Measurements from ENCODE around the gene CRACR2A. TPM values are rescaled to one million over a fixed set of nuclear protein-coding genes. Genes with fewer than 3 reads are reported as not detected.

Gene CRACR2A
- total RNA-seq, 1 experiment from 2014 or later, result not detected

DNA sequence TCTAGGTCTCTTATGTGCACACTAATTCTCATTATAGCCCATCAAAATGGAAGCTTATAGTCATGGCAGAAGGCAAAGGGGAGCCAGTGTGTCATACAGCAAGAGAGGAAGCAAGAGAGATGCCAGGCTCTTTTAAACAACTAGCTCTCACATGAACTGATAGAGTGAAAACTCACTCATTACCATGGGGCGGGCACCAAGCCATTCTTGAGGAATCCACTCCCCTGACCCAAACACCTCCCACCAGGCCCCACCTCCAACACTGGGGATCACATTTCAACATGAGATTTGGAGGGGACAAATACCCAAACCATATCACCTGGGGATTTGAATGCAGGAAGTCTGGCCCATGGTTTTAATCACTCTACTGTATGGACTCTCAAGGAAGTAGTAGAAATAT lies 36.9 kb upstream of the CRACR2A start:
- DNase-seq (ENCODE audit: unreplicated experiment), result no peak
- Mint-ChIP-seq H3K4me1 (ENCODE audit: insufficient read depth, unreplicated experiment) (no peaks in the 10 kb centered on the region), H3K27me3 (ENCODE audit: insufficient read depth, unreplicated experiment) (no peaks in the 10 kb centered on the region), H3K36me3 (ENCODE audit: insufficient read depth, unreplicated experiment) (no peaks in the 10 kb centered on the region), H3K9me3 (ENCODE audit: unreplicated experiment) (no peaks in the 10 kb centered on the region), H3K27ac (ENCODE audit: low read depth, unreplicated experiment) (no peak overlapping the region), H3K4me3 (ENCODE audit: unreplicated experiment) (no peak overlapping the region)
- no TSS peak for BruUV-seq (replicated peaks)
- TF ChIP-seq, protein P1, sequence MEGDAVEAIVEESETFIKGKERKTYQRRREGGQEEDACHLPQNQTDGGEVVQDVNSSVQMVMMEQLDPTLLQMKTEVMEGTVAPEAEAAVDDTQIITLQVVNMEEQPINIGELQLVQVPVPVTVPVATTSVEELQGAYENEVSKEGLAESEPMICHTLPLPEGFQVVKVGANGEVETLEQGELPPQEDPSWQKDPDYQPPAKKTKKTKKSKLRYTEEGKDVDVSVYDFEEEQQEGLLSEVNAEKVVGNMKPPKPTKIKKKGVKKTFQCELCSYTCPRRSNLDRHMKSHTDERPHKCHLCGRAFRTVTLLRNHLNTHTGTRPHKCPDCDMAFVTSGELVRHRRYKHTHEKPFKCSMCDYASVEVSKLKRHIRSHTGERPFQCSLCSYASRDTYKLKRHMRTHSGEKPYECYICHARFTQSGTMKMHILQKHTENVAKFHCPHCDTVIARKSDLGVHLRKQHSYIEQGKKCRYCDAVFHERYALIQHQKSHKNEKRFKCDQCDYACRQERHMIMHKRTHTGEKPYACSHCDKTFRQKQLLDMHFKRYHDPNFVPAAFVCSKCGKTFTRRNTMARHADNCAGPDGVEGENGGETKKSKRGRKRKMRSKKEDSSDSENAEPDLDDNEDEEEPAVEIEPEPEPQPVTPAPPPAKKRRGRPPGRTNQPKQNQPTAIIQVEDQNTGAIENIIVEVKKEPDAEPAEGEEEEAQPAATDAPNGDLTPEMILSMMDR (IDR thresholded peaks at IDR 0.05; ENCODE audit: unreplicated experiment), result no peak
- intact Hi-C loops (cut with micrococcal nuclease), result no loop called here
- POLR2A ChIA-PET, result no interaction called here
- CTCF ChIA-PET, result interaction anchor here (0.5 to 4.5 kb wide), 6 partner anchors 13 to 1059 kb away, joined by 3 to 25 read pairs (median 10); no protein-coding TSS in a partner anchor

DNA sequence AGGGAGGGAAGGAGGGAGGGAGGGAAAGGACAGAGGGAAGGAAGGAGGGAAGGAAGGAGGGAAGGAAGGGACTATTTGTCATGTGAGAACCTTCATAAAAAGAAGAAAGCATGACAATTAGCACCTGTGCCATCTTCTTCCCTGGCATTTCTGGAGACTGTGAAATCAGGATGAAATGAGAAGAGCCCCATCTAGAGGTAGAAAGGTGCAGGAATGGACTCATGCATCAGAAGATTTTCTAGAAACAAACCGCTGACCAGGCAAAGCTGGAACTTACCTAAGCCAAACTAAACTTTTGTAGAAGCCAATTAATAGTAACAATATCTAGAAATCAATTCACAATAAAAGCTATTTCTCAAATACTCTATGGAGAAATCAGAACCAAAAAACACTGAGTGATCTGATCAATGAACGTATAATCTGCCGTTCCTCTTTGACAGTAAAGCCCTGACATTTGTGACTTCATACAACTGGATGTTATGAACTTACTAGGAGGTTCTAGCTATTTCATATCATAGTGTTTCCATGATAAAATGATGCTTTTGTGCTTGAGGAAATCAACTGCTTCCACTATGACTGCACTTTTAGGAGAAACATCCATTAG lies 24.4 kb upstream of the CRACR2A start:
- ChIA-PET CTCF (interaction anchor here (0.5 to 9.8 kb wide), 32 partner anchors 10 to 657 kb away, joined by 3 to 188 read pairs (median 4); no protein-coding TSS in a partner anchor), POLR2A (interaction anchor here (1.1 kb wide), 1 partner anchor 478 kb away, joined by 7 read pairs; no protein-coding TSS in a partner anchor)
- BruUV-seq (replicated peaks), result no TSS peak
- TF ChIP-seq, protein P1 (IDR thresholded peaks at IDR 0.05; ENCODE audit: unreplicated experiment), result peak; percentile 64
- no peak overlapping the region for H3K27ac Mint-ChIP-seq (ENCODE audit: low read depth, unreplicated experiment)
- intact Hi-C loops (cut with micrococcal nuclease), result loop anchor here (1.0 to 10.0 kb wide), 7 partner anchors 27 to 703 kb away; partner anchors contain the start of gene TSPAN9
- peak; percentile 58 for DNase-seq (ENCODE audit: unreplicated experiment)
- no peaks in the 10 kb centered on the region for H3K27me3 Mint-ChIP-seq (ENCODE audit: insufficient read depth, unreplicated experiment)
- H3K4me3 Mint-ChIP-seq (ENCODE audit: unreplicated experiment), result no peak overlapping the region
- no peaks in the 10 kb centered on the region for H3K4me1 Mint-ChIP-seq (ENCODE audit: insufficient read depth, unreplicated experiment)
- peaks cover 7% of the 10 kb centered on the region for H3K9me3 Mint-ChIP-seq (ENCODE audit: unreplicated experiment)
- no peaks in the 10 kb centered on the region for H3K36me3 Mint-ChIP-seq (ENCODE audit: insufficient read depth, unreplicated experiment)

- no peaks in the 10 kb centered on the region for H3K36me3 Mint-ChIP-seq (ENCODE audit: insufficient read depth, unreplicated experiment)
- intact Hi-C loops (cut with micrococcal nuclease), result loop anchor here (2.0 to 10.0 kb wide), 3 partner anchors 121 to 701 kb away; partner anchors contain the start of gene TSPAN9
- TF ChIP-seq, protein P1 (IDR thresholded peaks at IDR 0.05; ENCODE audit: unreplicated experiment), result no peak
- H3K27ac Mint-ChIP-seq (ENCODE audit: low read depth, unreplicated experiment), result no peak overlapping the region
- POLR2A ChIA-PET, result no interaction called here
- BruUV-seq (replicated peaks), result no TSS peak
- peaks cover 7% of the 10 kb centered on the region for H3K9me3 Mint-ChIP-seq (ENCODE audit: unreplicated experiment)
- CTCF ChIA-PET, result interaction anchor here (0.9 to 9.8 kb wide), 4 partner anchors 25 to 476 kb away, joined by 3 to 188 read pairs (median 11); no protein-coding TSS in a partner anchor
- H3K27me3 Mint-ChIP-seq (ENCODE audit: insufficient read depth, unreplicated experiment), result no peaks in the 10 kb centered on the region
- no peak overlapping the region for H3K4me3 Mint-ChIP-seq (ENCODE audit: unreplicated experiment)
- DNase-seq (ENCODE audit: unreplicated experiment), result no peak
- H3K4me1 Mint-ChIP-seq (ENCODE audit: insufficient read depth, unreplicated experiment), result no peaks in the 10 kb centered on the region
These were observed 22.6 kb upstream of the CRACR2A start for GRCh38 chr12:3775385-3776035.

DNA sequence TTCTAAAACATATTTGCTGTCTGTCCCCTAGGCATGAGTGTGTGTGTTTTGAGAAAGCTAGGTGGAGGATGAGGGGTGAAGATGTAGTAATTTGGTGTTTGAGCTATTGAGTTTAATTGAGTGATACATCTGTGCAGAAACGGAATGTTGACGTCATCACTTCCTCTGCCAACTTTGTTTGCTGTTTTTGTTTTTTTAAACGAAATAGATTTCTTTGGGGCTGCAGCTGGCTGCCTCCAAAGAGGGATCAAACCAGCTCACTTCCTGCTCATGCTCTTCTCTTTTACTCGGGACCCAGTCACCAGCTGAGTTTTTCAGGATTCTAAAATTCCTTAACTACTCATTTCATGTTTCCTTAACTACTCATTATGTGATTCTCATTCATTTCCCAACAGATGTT lies 19.5 kb upstream of the CRACR2A start:
- TF ChIP-seq, protein P1 (IDR thresholded peaks at IDR 0.05; ENCODE audit: unreplicated experiment), result no peak
- intact Hi-C loops (cut with micrococcal nuclease), result loop anchor here (10.0 kb wide), 2 partner anchors 318 to 698 kb away; partner anchors contain the start of gene TSPAN9
- peak; percentile 27 for DNase-seq (ENCODE audit: unreplicated experiment)
- POLR2A ChIA-PET, result interaction anchor here (0.7 to 1.6 kb wide), 3 partner anchors 32 to 473 kb away, joined by 3 to 7 read pairs (median 3); no protein-coding TSS in a partner anchor
- Mint-ChIP-seq H3K36me3 (ENCODE audit: insufficient read depth, unreplicated experiment) (no peaks in the 10 kb centered on the region), H3K27me3 (ENCODE audit: insufficient read depth, unreplicated experiment) (no peaks in the 10 kb centered on the region), H3K4me3 (ENCODE audit: unreplicated experiment) (no peak overlapping the region), H3K9me3 (ENCODE audit: unreplicated experiment) (peaks cover 7% of the 10 kb centered on the region), H3K4me1 (ENCODE audit: insufficient read depth, unreplicated experiment) (no peaks in the 10 kb centered on the region), H3K27ac (ENCODE audit: low read depth, unreplicated experiment) (no peak overlapping the region)
- no TSS peak for BruUV-seq (replicated peaks)
- CTCF ChIA-PET, result interaction anchor here (0.6 to 9.8 kb wide), 8 partner anchors 31 to 699 kb away, joined by 3 to 188 read pairs (median 4); no protein-coding TSS in a partner anchor

All from MCF 10A (cell line).